IMR-90 (cell line): ENCODE data around the gene SMAD7. TPM values are rescaled to one million over a fixed set of nuclear protein-coding genes. Genes with fewer than 3 reads are reported as not detected.

Experiments used
- ATAC-seq: fragments of 200-7000 bp; cut with Tn5 transposase; 2 replicates; pipeline ENCODE4 v1.9.1; 2020; ENCODE audit warnings: low read depth, mild to moderate bottlenecking, moderate library complexity
- BruUV-seq: library from RNA; stranded (reverse); fragments of 400-500 nt; replicated peaks from 2 replicates; lab custom pipeline; 2021; lab: Mats Ljungman, UMichigan
- CTCF ChIA-PET: fragments of 300-600 bp; formaldehyde crosslinking; extraction: SDS; loops from one replicate; lab custom pipeline; 2021; ENCODE audit warnings: antibody characterized with exemption; lab: Yijun Ruan, JAX
- POLR2A ChIA-PET: fragments of 300-600 bp; sonication (Branson Sonifier 250); formaldehyde crosslinking; loops from one replicate; lab custom pipeline; 2022; ENCODE audit warnings: antibody characterized with exemption; ENCODE audit not compliant: unreplicated experiment; lab: Charles Lee
- DNase-seq: peaks from one replicate; pipeline ENCODE4 v3.0.0; 2013
- H2AFZ ChIP-seq: replicated peaks from 2 replicates; pipeline ENCODE3; 2013; ENCODE audit warnings: low read length, mild to moderate bottlenecking; ENCODE audit not compliant: poor library complexity
- H2AK5ac ChIP-seq: 2 replicates; pipeline ENCODE4 v1.6.1; 2013; ENCODE audit warnings: low read depth, low read length, inconsistent platforms
- H2AK9ac ChIP-seq: replicated peaks from 2 replicates; pipeline ENCODE3; 2013; ENCODE audit warnings: mild to moderate bottlenecking, low read depth, low read length, moderate library complexity; ENCODE audit not compliant: poor library complexity
- H2BK120ac ChIP-seq: 2 replicates; pipeline ENCODE4 v1.6.1; 2013; ENCODE audit warnings: low read depth, low read length, inconsistent platforms
- H2BK15ac ChIP-seq: 3 replicates; pipeline ENCODE4 v1.6.1; 2013; ENCODE audit warnings: low read depth, low read length, inconsistent platforms
- H2BK20ac ChIP-seq: 2 replicates; pipeline ENCODE4 v1.6.1; 2013; ENCODE audit warnings: low read depth, mild to moderate bottlenecking, inconsistent platforms, low read length, moderate library complexity
- H2BK5ac ChIP-seq: 2 replicates; pipeline ENCODE4 v1.6.1; 2013; ENCODE audit warnings: mild to moderate bottlenecking, low read depth, low read length, inconsistent platforms; ENCODE audit not compliant: poor library complexity, severe bottlenecking
- H3K14ac ChIP-seq: replicated peaks from 2 replicates; pipeline ENCODE4 v1.6.1; 2013; ENCODE audit warnings: low read depth, low read length, inconsistent platforms
- H3K18ac ChIP-seq: 2 replicates; pipeline ENCODE4 v1.6.1; 2013; ENCODE audit warnings: low read depth, low read length, control low read depth
- H3K23ac ChIP-seq: 2 replicates; pipeline ENCODE4 v1.6.1; 2013; ENCODE audit warnings: low read depth, low read length, inconsistent platforms
- H3K27ac ChIP-seq: 2 replicates; pipeline ENCODE4 v1.5.1; 2013; ENCODE audit warnings: mild to moderate bottlenecking, control low read depth, low read length; ENCODE audit not compliant: insufficient read depth
- H3K27me3 ChIP-seq: 2 replicates; pipeline ENCODE4 v1.6.1; 2013; ENCODE audit warnings: low read length; ENCODE audit not compliant: control insufficient read depth, insufficient read depth
- H3K36me3 ChIP-seq: 2 replicates; pipeline ENCODE4 v1.6.1; 2013; ENCODE audit warnings: low read length, mixed read lengths; ENCODE audit not compliant: control insufficient read depth, insufficient read depth
- H3K4ac ChIP-seq: 2 replicates; pipeline ENCODE4 v1.6.1; 2013; ENCODE audit warnings: low read depth, low read length, inconsistent platforms
- H3K4me1 ChIP-seq: 2 replicates; pipeline ENCODE4 v1.6.1; 2013; ENCODE audit warnings: low read length, mixed read lengths; ENCODE audit not compliant: control insufficient read depth, insufficient read depth
- H3K4me2 ChIP-seq: 2 replicates; pipeline ENCODE4 v1.6.1; 2013; ENCODE audit warnings: low read depth, mild to moderate bottlenecking, control low read depth, low read length, moderate library complexity
- H3K4me3 ChIP-seq: 2 replicates; pipeline ENCODE4 v1.5.1; 2013; ENCODE audit warnings: low read depth, mild to moderate bottlenecking, control low read depth, low read length, moderate library complexity; ENCODE audit not compliant: insufficient read depth
- H3K56ac ChIP-seq: 2 replicates; pipeline ENCODE4 v1.6.1; 2013; ENCODE audit warnings: low read length, inconsistent platforms; ENCODE audit not compliant: insufficient read depth; ENCODE audit errors: extremely low read depth
- H3K79me1 ChIP-seq, 2 experiments: 2 replicates each; pipeline ENCODE4 v1.6.1; 2013; ENCODE audit warnings: low read length in 2 of 2, inconsistent platforms in 1 of 2, low read depth in 1 of 2
- H3K9ac ChIP-seq: 2 replicates; pipeline ENCODE4 v1.6.1; 2013; ENCODE audit warnings: low read depth, low read length, control low read depth
- H3K9me1 ChIP-seq: 2 replicates; pipeline ENCODE4 v1.6.1; 2013; ENCODE audit warnings: low read length, inconsistent platforms; ENCODE audit not compliant: insufficient read depth
- H3K9me3 ChIP-seq: 2 replicates; pipeline ENCODE4 v1.6.1; 2013; ENCODE audit warnings: low read length; ENCODE audit not compliant: control insufficient read depth, insufficient read depth
- H4K20me1 ChIP-seq: 2 replicates; pipeline ENCODE4 v1.6.1; 2013; ENCODE audit warnings: low read length, inconsistent platforms; ENCODE audit not compliant: insufficient read depth
- H4K5ac ChIP-seq: 2 replicates; pipeline ENCODE4 v1.6.1; 2013; ENCODE audit warnings: mild to moderate bottlenecking, low read depth, low read length, control low read depth
- H4K8ac ChIP-seq, 2 experiments: 2 replicates each; pipeline ENCODE4 v1.6.1; 2013; ENCODE audit warnings: low read depth in 2 of 2, low read length in 2 of 2, control low read depth in 1 of 2, inconsistent platforms in 1 of 2
- H4K91ac ChIP-seq: 2 replicates; pipeline ENCODE4 v1.6.1; 2013; ENCODE audit warnings: low read depth, low read length, inconsistent platforms; ENCODE audit not compliant: insufficient read depth
- BHLHE40 ChIP-seq: fragments of 150-350 bp; IDR thresholded peaks from 2 replicates; pipeline ENCODE4 v1.6.1; 2016; ENCODE audit warnings: mild to moderate bottlenecking, low read depth, low read length
- CEBPB ChIP-seq: IDR thresholded peaks from 2 replicates; pipeline ENCODE4 v1.6.1; 2012; ENCODE audit warnings: low read depth, low read length, improper control_type of control experiment
- CTCF ChIP-seq: conservative IDR thresholded peaks from 2 replicates; pipeline ENCODE4 v1.5.1; 2012; ENCODE audit warnings: mild to moderate bottlenecking, low read depth, low read length, improper control_type of control experiment
- FOS ChIP-seq: fragments of 150-350 bp; IDR thresholded peaks from 2 replicates; pipeline ENCODE4 v1.6.1; 2016; ENCODE audit warnings: low read depth, low read length
- RFX5 ChIP-seq: IDR thresholded peaks from 2 replicates; pipeline ENCODE4 v1.8.0; 2012; ENCODE audit warnings: low read depth, mild to moderate bottlenecking, low read length, moderate library complexity
- SMC3 ChIP-seq: fragments of 150-350 bp; IDR thresholded peaks from 2 replicates; pipeline ENCODE4 v1.6.1; 2016; ENCODE audit warnings: low read depth, mild to moderate bottlenecking, antibody characterized with exemption, low read length, moderate library complexity
- USF2 ChIP-seq: fragments of 150-350 bp; IDR thresholded peaks from 2 replicates; pipeline ENCODE4 v1.6.1; 2017; ENCODE audit warnings: mild to moderate bottlenecking, antibody characterized with exemption, low read length, low read depth
- WGBS, 2 experiments: methylation state at CpG; one replicate each; pipeline versions ENCODE4 v1.1.5 to v1.1.7; 2013; ENCODE audit warnings: missing lambda C conversion rate in 2 of 2; ENCODE audit not compliant: insufficient read length in 1 of 2; ENCODE audit errors: extremely low coverage in 2 of 2; 5-methylcytosine and 5-hydroxymethylcytosine counted together
- dilution Hi-C: fragments of 300-500 bp; cut with HindIII; formaldehyde crosslinking; loops from one replicate; pipeline ENCODE4 v1.14.3; 2018; ENCODE audit warnings: low sequenced_read_pairs; ENCODE audit not compliant: unreplicated experiment
- in situ Hi-C: fragments of 300-500 bp; cut with MboI; formaldehyde crosslinking; loops from 3 replicates; pipeline ENCODE4 v1.14.3; 2019; ENCODE audit warnings: low sequenced_read_pairs, inconsistent platforms, mixed read lengths
- intact Hi-C: fragments of 100-400 bp; cut with micrococcal nuclease; formaldehyde crosslinking; loops from 2 replicates; pipeline ENCODE4 v1.10.0; 2022
- polyA plus RNA-seq, 3 experiments: library from polyadenylated mRNA; depleted of rRNA; stranded (reverse); fragments of >200 nt; gene quantifications; 2 replicates each; pipeline ENCODE4 v1.2.3, GENCODE V29; 2012; ENCODE audit warnings: low replicate concordance in 1 of 3
- total RNA-seq: library from RNA; depleted of rRNA; stranded (reverse); fragments of >200 nt; gene quantifications from 2 replicates; pipeline ENCODE4 v1.2.3, GENCODE V29; 2012

SMAD7 gene
- total and polyA plus RNA-seq, 2 of the 4 experiments (the other 2 are of a cell fraction) = 15.8 to 17.6 TPM

DNA sequence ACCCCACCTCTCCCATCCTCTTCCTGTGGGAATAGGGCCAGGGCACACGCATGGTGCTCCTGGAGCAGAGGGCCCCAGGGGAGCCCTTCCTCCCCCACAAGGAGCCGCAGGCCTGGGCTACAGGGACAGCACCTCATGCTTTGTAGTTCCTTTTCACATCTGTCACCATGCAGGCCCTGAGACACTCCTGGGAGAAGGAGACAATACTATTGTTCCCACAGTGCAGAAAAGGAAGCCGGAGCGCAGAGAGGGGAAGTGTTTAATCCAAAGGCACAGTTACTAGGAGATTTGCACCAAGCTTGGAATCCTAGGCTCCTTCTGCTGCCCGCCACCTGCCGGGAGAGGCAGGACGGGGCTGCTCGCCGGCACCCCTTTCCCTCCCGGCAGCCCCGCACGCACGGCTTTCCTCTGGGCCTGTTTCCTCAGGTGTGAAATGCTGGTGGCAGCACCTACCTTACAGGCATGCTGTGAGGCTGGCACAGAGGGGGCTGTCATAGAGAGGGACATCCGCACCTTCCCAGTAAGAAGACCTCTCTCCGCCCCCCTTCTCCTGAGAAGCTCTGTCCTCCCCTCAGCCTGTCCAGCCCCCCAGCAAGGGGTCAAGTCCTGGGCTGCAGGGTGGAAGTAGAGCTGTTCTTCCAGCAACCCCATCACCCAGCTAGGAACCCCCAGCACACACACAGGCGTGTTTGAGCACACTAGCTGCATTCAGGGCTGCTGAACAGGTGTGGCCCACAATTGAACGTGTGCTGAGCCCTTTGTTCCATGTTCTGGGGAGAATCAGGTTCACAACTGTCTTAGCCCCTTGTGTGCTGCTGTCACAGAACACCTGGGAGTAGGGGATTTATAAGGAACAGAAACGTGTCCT, 62.6 kb downstream of the SMAD7 start:
- H3K4me3 ChIP-seq = no peak overlapping the region
- H3K23ac ChIP-seq = no peak overlapping the region
- peaks cover 8% of the 10 kb centered on the region for H3K4me1 ChIP-seq
- H4K5ac ChIP-seq = no peak overlapping the region
- dilution Hi-C loops = no loop called here
- H3K36me3 ChIP-seq = no peaks in the 10 kb centered on the region
- CTCF ChIA-PET = no interaction called here
- no peaks in the 10 kb centered on the region for H4K20me1 ChIP-seq
- TF ChIP-seq SMC3 = no peak
- no peak for TF ChIP-seq RFX5
- TF ChIP-seq CTCF = no peak
- no peak for TF ChIP-seq FOS
- TF ChIP-seq USF2 = no peak
- TF ChIP-seq BHLHE40 = no peak
- TF ChIP-seq CEBPB = no peak
- no peak overlapping the region for H2AFZ ChIP-seq
- POLR2A ChIA-PET = no interaction called here
- no peak overlapping the region for H2BK20ac ChIP-seq
- H2AK5ac ChIP-seq = peak overlapping the region; percentile 24; the same call in 1 of the 2 replicates
- no peak overlapping the region for H4K91ac ChIP-seq
- 97% methylated on average over 11 of the region's 18 CpGs; no CpG with 5 or more reads in 1 of the 2 experiments for WGBS, 2 experiments
- DNase-seq (no peak), ATAC-seq (no peak)
- in situ Hi-C loops = no loop called here
- no peak overlapping the region for H2BK5ac ChIP-seq
- H2AK9ac ChIP-seq = no peak overlapping the region
- no peaks in the 10 kb centered on the region for H3K9me3 ChIP-seq
- H3K56ac ChIP-seq = no peak overlapping the region
- H3K27ac ChIP-seq = no peak overlapping the region
- no peak overlapping the region for H3K9ac ChIP-seq
- H3K9me1 ChIP-seq = peaks cover 3% of the 10 kb centered on the region; the same call in 1 of the 2 replicates
- BruUV-seq = no TSS peak
- no peak overlapping the region for H4K8ac ChIP-seq
- intact Hi-C loops = no loop called here
- H3K4me2 ChIP-seq = no peak overlapping the region
- no peaks in the 10 kb centered on the region for H3K27me3 ChIP-seq
- H3K4ac ChIP-seq = no peak overlapping the region
- no peak overlapping the region for H2BK15ac ChIP-seq
- H2BK120ac ChIP-seq = no peak overlapping the region
- no peak overlapping the region for H3K14ac ChIP-seq
- no peak overlapping the region for H3K18ac ChIP-seq
- no peaks in the 10 kb centered on the region for H3K79me1 ChIP-seq
